Neural progenitor cell (in vitro differentiated cells): ENCODE results near the gene SHH. TPM values are rescaled to one million over a fixed set of nuclear protein-coding genes. Genes with fewer than 3 reads are reported as not detected.

Experiments
- DNase-seq: peaks from one replicate; pipeline ENCODE4 v3.0.0-alpha.2; 2016; ENCODE audit warnings: low spot score
- H2AFZ ChIP-seq: fragments of 200-600 bp; sonication (generic); replicated peaks from 2 replicates; pipeline ENCODE4 v1.6.1; 2016; ENCODE audit warnings: antibody characterized with exemption
- H3F3A ChIP-seq: fragments of 200-600 bp; sonication (generic); 2 replicates; pipeline ENCODE4 v1.6.1; 2016; ENCODE audit warnings: antibody characterized with exemption, low read depth
- H3K27ac ChIP-seq: fragments of 200-600 bp; sonication (generic); 2 replicates; pipeline ENCODE4 v1.5.1; 2016; ENCODE audit warnings: mild to moderate bottlenecking
- H3K27me3 ChIP-seq: fragments of 200-600 bp; sonication (generic); 2 replicates; pipeline ENCODE4 v1.6.1; 2016; ENCODE audit warnings: mild to moderate bottlenecking, moderate library complexity
- H3K36me3 ChIP-seq: fragments of 200-600 bp; sonication (generic); 2 replicates; pipeline ENCODE4 v1.5.1; 2016
- H3K4me1 ChIP-seq: fragments of 200-600 bp; sonication (generic); 2 replicates; pipeline ENCODE4 v1.6.1; 2016; ENCODE audit warnings: mixed run types
- H3K4me2 ChIP-seq: fragments of 200-600 bp; sonication (generic); 2 replicates; pipeline ENCODE4 v1.6.1; 2016
- H3K4me3 ChIP-seq: fragments of 200-600 bp; sonication (generic); 2 replicates; pipeline ENCODE4 v1.5.1; 2016
- H3K79me2 ChIP-seq: fragments of 200-600 bp; sonication (generic); 2 replicates; pipeline ENCODE4 v1.6.1; 2016; ENCODE audit warnings: low read depth
- H3K9ac ChIP-seq: fragments of 200-600 bp; sonication (generic); 2 replicates; pipeline ENCODE4 v1.6.1; 2016
- H3K9me3 ChIP-seq: fragments of 200-600 bp; sonication (generic); 2 replicates; pipeline ENCODE4 v1.5.1; 2016; ENCODE audit warnings: low read depth
- H4K20me1 ChIP-seq: fragments of 200-600 bp; sonication (generic); 2 replicates; pipeline ENCODE4 v1.6.1; 2016; ENCODE audit warnings: low read depth
- H3K27ac Mint-ChIP-seq: 3 replicates; pipeline ENCODE4 v1.8.0; 2021; ENCODE audit warnings: mixed read lengths
- H3K27me3 Mint-ChIP-seq: 2 replicates; pipeline ENCODE4 v1.8.0; 2022; ENCODE audit warnings: low read depth, mild to moderate bottlenecking, inconsistent platforms, moderate library complexity, mixed read lengths; ENCODE audit not compliant: insufficient read depth
- H3K36me3 Mint-ChIP-seq: 3 replicates; pipeline ENCODE4 v1.8.0; 2021; ENCODE audit warnings: mixed read lengths
- H3K4me1 Mint-ChIP-seq: 3 replicates; pipeline ENCODE4 v1.8.0; 2021; ENCODE audit warnings: mixed read lengths
- H3K4me3 Mint-ChIP-seq: 3 replicates; pipeline ENCODE4 v1.8.0; 2021; ENCODE audit warnings: mild to moderate bottlenecking, moderate library complexity, mixed read lengths
- H3K9me3 Mint-ChIP-seq: 3 replicates; pipeline ENCODE4 v1.8.0; 2020; ENCODE audit warnings: mixed read lengths
- CTCF ChIP-seq: fragments of 200-600 bp; sonication (generic); IDR thresholded peaks from 2 replicates; pipeline ENCODE4 v1.5.1; 2017; ENCODE audit warnings: antibody characterized with exemption, mild to moderate bottlenecking
- EZH2 ChIP-seq: fragments of 200-600 bp; sonication (generic); IDR thresholded peaks from 2 replicates; pipeline ENCODE4 v1.6.1; 2017; ENCODE audit warnings: antibody characterized with exemption, mild to moderate bottlenecking, moderate library complexity
- EZH2phosphoT487 ChIP-seq: fragments of 200-600 bp; sonication (generic); IDR thresholded peaks from 2 replicates; pipeline ENCODE4 v1.6.1; 2017; ENCODE audit warnings: antibody characterized with exemption
- total RNA-seq: library from RNA; depleted of rRNA; stranded (reverse); fragments of >200 nt; gene quantifications from 2 replicates; pipeline ENCODE4 v1.2.3, GENCODE V29; 2015; ENCODE audit warnings: low replicate concordance

SHH gene
- total RNA-seq, 1 donor from 2014 or later: not detected

- no peak for DNase-seq
- peaks cover 21% of the 10 kb centered on the region for H3K36me3 Mint-ChIP-seq
- H3K27ac ChIP-seq: no peak overlapping the region
- no peak overlapping the region for H3K4me2 ChIP-seq
- no peak for TF ChIP-seq EZH2
- no peak for TF ChIP-seq EZH2phosphoT487
- TF ChIP-seq CTCF: no peak
- peaks cover 6% of the 10 kb centered on the region for H3K27me3 Mint-ChIP-seq
- H3K4me1 ChIP-seq: no peaks in the 10 kb centered on the region
- H3K27ac Mint-ChIP-seq: no peak overlapping the region
- peaks cover 4% of the 10 kb centered on the region for H3K36me3 ChIP-seq
- H2AFZ ChIP-seq: no peak overlapping the region
- H3K9ac ChIP-seq: no peak overlapping the region
- peaks cover 7% of the 10 kb centered on the region for H3K79me2 ChIP-seq
- H3K9me3 ChIP-seq: no peaks in the 10 kb centered on the region
- no peaks in the 10 kb centered on the region for H3K4me1 Mint-ChIP-seq
- H3K9me3 Mint-ChIP-seq: no peaks in the 10 kb centered on the region
- no peak overlapping the region for H3K4me3 ChIP-seq
- H3F3A ChIP-seq: no peaks in the 10 kb centered on the region
- no peaks in the 10 kb centered on the region for H3K27me3 ChIP-seq
- H4K20me1 ChIP-seq: peaks cover 19% of the 10 kb centered on the region
- H3K4me3 Mint-ChIP-seq: no peak overlapping the region
Observed at GRCh38 chr7:155773531-155773930, 38.7 kb downstream of the SHH start.

GRCh38 chr7:155770241-155770640 is 42.0 kb downstream of the SHH start:
- TF ChIP-seq EZH2 (no peak), CTCF (no peak), EZH2phosphoT487 (no peak)
- H3F3A ChIP-seq: peaks cover 8% of the 10 kb centered on the region

GRCh38 chr7:155769701-155770100 is 42.6 kb downstream of the SHH start:
- Histone ChIP-seq H4K20me1 (peaks cover 24% of the 10 kb centered on the region), H3K9ac (no peak overlapping the region), H3F3A (peaks cover 8% of the 10 kb centered on the region), H3K4me1 (no peaks in the 10 kb centered on the region), H3K4me3 (no peak overlapping the region), H3K79me2 (peaks cover 9% of the 10 kb centered on the region), H3K36me3 (peaks cover 4% of the 10 kb centered on the region), H3K27ac (no peak overlapping the region), H2AFZ (no peak overlapping the region), H3K27me3 (no peaks in the 10 kb centered on the region), H3K9me3 (no peaks in the 10 kb centered on the region), H3K4me2 (no peak overlapping the region)
- no peaks in the 10 kb centered on the region for H3K4me1 Mint-ChIP-seq
- no peak for DNase-seq
- H3K27me3 Mint-ChIP-seq: peaks cover 4% of the 10 kb centered on the region
- peaks cover 13% of the 10 kb centered on the region for H3K36me3 Mint-ChIP-seq
- no peak for TF ChIP-seq EZH2phosphoT487
- no peak for TF ChIP-seq EZH2
- TF ChIP-seq CTCF: no peak
- H3K27ac Mint-ChIP-seq: no peak overlapping the region
- H3K9me3 Mint-ChIP-seq: no peaks in the 10 kb centered on the region
- H3K4me3 Mint-ChIP-seq: no peak overlapping the region

More at GRCh38 chr7:155770241-155770640, 42.0 kb downstream of the SHH start:
- Histone ChIP-seq H3K9ac (no peak overlapping the region), H3K4me1 (no peaks in the 10 kb centered on the region), H3K27me3 (no peaks in the 10 kb centered on the region), H3K36me3 (peaks cover 4% of the 10 kb centered on the region), H3K9me3 (no peaks in the 10 kb centered on the region), H3K79me2 (peaks cover 9% of the 10 kb centered on the region), H4K20me1 (peaks cover 24% of the 10 kb centered on the region), H2AFZ (no peak overlapping the region), H3K4me3 (no peak overlapping the region), H3K4me2 (no peak overlapping the region), H3K27ac (no peak overlapping the region)
- no peak overlapping the region for H3K27ac Mint-ChIP-seq
- no peaks in the 10 kb centered on the region for H3K9me3 Mint-ChIP-seq
- peaks cover 6% of the 10 kb centered on the region for H3K27me3 Mint-ChIP-seq
- H3K36me3 Mint-ChIP-seq: peaks cover 13% of the 10 kb centered on the region
- DNase-seq: no peak
- H3K4me1 Mint-ChIP-seq: no peaks in the 10 kb centered on the region
- no peak overlapping the region for H3K4me3 Mint-ChIP-seq
